ENCODE data around the gene TATDN3.
"Not testable (repeated sequence)": the region's sequence is repeated elsewhere in the genome, so short reads cannot be mapped to it uniquely, and the experiment has no call there.

GRCh38 chr1:212844521-212844920 lies 52.8 kb downstream of the TATDN3 start:
- TF ChIP-seq CTCF (IDR thresholded peaks at IDR 0.05; ENCODE audit: poor library complexity, severe bottlenecking); EP300 (conservative IDR thresholded peaks at IDR 0.05; ENCODE audit: poor library complexity, severe bottlenecking); POLR2AphosphoS5 (IDR thresholded peaks at IDR 0.05); RAD21 (conservative IDR thresholded peaks at IDR 0.05); EZH2 (IDR thresholded peaks at IDR 0.05; ENCODE audit: borderline replicate concordance, insufficient read depth, low read length, poor library complexity, severe bottlenecking); TAF1 (IDR thresholded peaks at IDR 0.05; ENCODE audit: low read depth); SMC3 (conservative IDR thresholded peaks at IDR 0.05; ENCODE audit: poor library complexity); REST (IDR thresholded peaks at IDR 0.05; ENCODE audit: borderline replicate concordance): not testable (repeated sequence)

Measured in neural cell (in vitro differentiated cells).